ENCODE results near the gene OPN3.

GRCh38 chr1:241550318-241550717 is 89.9 kb downstream of the OPN3 start:
- TF ChIP-seq POLR2A (IDR thresholded peaks at IDR 0.05; ENCODE audit: low read depth, low read length) (no peak), CTCF (IDR thresholded peaks at IDR 0.05; ENCODE audit: extremely low read depth in 1 of 2, insufficient read depth in 1 of 2, low read depth in 1 of 2, low read length in 2 of 2) (no peak)
